SK-N-SH (cell line): ENCODE data around the gene ENOX2. TPM values are rescaled to one million over a fixed set of nuclear protein-coding genes. Genes with fewer than 3 reads are reported as not detected.

Source experiments
- CTCF ChIP-seq: fragments of 200-600 bp; sonication (generic); IDR thresholded peaks from 2 replicates; pipeline ENCODE4 v1.6.1; 2017; ENCODE audit warnings: antibody characterized with exemption, mild to moderate bottlenecking, moderate library complexity
- FOXM1 ChIP-seq: IDR thresholded peaks from 2 replicates; pipeline ENCODE4 v1.4.0; 2012; ENCODE audit warnings: low read depth, mild to moderate bottlenecking
- RCOR1 ChIP-seq: fragments of 150-350 bp; IDR thresholded peaks from 2 replicates; pipeline ENCODE4 v1.6.1; 2017; ENCODE audit warnings: antibody characterized with exemption, low read length
- RFX5 ChIP-seq: IDR thresholded peaks from 2 replicates; pipeline ENCODE4 v1.6.1; 2012; ENCODE audit warnings: mild to moderate bottlenecking, improper control_type of control experiment, low read length
- polyA plus RNA-seq, 3 experiments: library from polyadenylated mRNA; depleted of rRNA; stranded (reverse); fragments of >200 nt; gene quantifications; 2 replicates each; pipeline ENCODE4 v1.2.3, GENCODE V29; 2012

The ENOX2 gene
- polyA plus RNA-seq, 1 of the 3 experiments (the other 2 are of a cell fraction): 8.8 TPM

GRCh38 chrX:130575831-130576389 is 327.1 kb downstream of the ENOX2 start (continued):
- TF ChIP-seq CTCF: peak; percentile 87
- TF ChIP-seq RFX5: 0 out of 2 replicates have a peak, but pooled peaks have one; percentile 13
- TF ChIP-seq FOXM1: no peak
- no peak for TF ChIP-seq RCOR1

Other genes with a start within 250 kb of the ENOX2 start
- gene ARHGAP36, start 155.1 kb upstream of the ENOX2 start, polyA plus RNA-seq (2012; rRNA removed): 0.23 and 0.86 TPM in 2 replicates